Mononuclear cell (primary cell): ENCODE results near the gene MXRA8. TPM values are rescaled to one million over a fixed set of nuclear protein-coding genes. Genes with fewer than 3 reads are reported as not detected.

ENCODE experiments used
- H3K27me3 ChIP-seq: 2 replicates; pipeline ENCODE4 v1.6.0; 2011; ENCODE audit warnings: low read length, control low read depth; ENCODE audit not compliant: insufficient read depth
- H3K4me1 ChIP-seq: 2 replicates; pipeline ENCODE4 v1.5.1; 2011; ENCODE audit warnings: mild to moderate bottlenecking, low read length, control low read depth; ENCODE audit not compliant: insufficient read depth
- H3K4me3 ChIP-seq: 2 replicates; pipeline ENCODE4 v1.5.1; 2011; ENCODE audit warnings: mild to moderate bottlenecking, low read length, moderate library complexity
- H3K9me3 ChIP-seq: 2 replicates; pipeline ENCODE4 v1.5.1; 2011; ENCODE audit warnings: low read depth, mild to moderate bottlenecking, control low read depth, low read length
- total RNA-seq: library from RNA; depleted of rRNA; stranded (reverse); fragments of >200 nt; gene quantifications from one replicate; pipeline ENCODE4 v1.2.3, GENCODE V29; 2012

Gene MXRA8
- total RNA-seq, 1 donor: 1.6 TPM

GRCh38 chr1:1351511-1352427 lies 6.6 kb downstream of the MXRA8 start:
- H3K27me3 ChIP-seq: peaks cover 20% of the 10 kb centered on the region
- H3K4me3 ChIP-seq: no peak overlapping the region
- H3K4me1 ChIP-seq: peaks cover 30% of the 10 kb centered on the region
- H3K9me3 ChIP-seq: no peaks in the 10 kb centered on the region

GRCh38 chr1:1349256-1350012 lies 8.9 kb downstream of the MXRA8 start, which contains the start of gene DVL1:
Gene DVL1, minus strand, starts transcription at chr1:1349418. Its CDS starts 353 bp downstream, at chr1:1349065.
- peak within 1 kb of the TSS; percentile 64 for H3K4me3 ChIP-seq
- H3K4me1 ChIP-seq: peaks cover 27% of the 10 kb centered on the region

GRCh38 chr1:1348420-1349255 lies 9.7 kb downstream of the MXRA8 start:
- Histone ChIP-seq H3K4me1 (peaks cover 20% of the 10 kb centered on the region), H3K27me3 (peaks cover 12% of the 10 kb centered on the region), H3K4me3 (peak overlapping the region; percentile 48), H3K9me3 (no peaks in the 10 kb centered on the region)

More at GRCh38 chr1:1349256-1350012, 8.9 kb downstream of the MXRA8 start, which contains the start of gene DVL1:
- Histone ChIP-seq H3K9me3 (no peaks in the 10 kb centered on the region), H3K27me3 (peaks cover 17% of the 10 kb centered on the region)

- peaks cover 5% of the 10 kb centered on the region for H3K27me3 ChIP-seq
- H3K9me3 ChIP-seq: no peaks in the 10 kb centered on the region
- peaks cover 16% of the 10 kb centered on the region for H3K4me1 ChIP-seq
- no peak overlapping the region for H3K4me3 ChIP-seq
These were observed 10.5 kb downstream of the MXRA8 start for GRCh38 chr1:1347663-1348419.

GRCh38 chr1:1347026-1347595 lies 11.2 kb downstream of the MXRA8 start:
- H3K9me3 ChIP-seq: no peaks in the 10 kb centered on the region
- peaks cover 16% of the 10 kb centered on the region for H3K4me1 ChIP-seq
- no peaks in the 10 kb centered on the region for H3K27me3 ChIP-seq
- no peak overlapping the region for H3K4me3 ChIP-seq

GRCh38 chr1:1346501-1346890 lies 11.9 kb downstream of the MXRA8 start:
- no peak overlapping the region for H3K4me3 ChIP-seq

GRCh38 chr1:1345860-1346500 lies 12.4 kb downstream of the MXRA8 start:
- peaks cover 16% of the 10 kb centered on the region for H3K4me1 ChIP-seq
- no peak overlapping the region for H3K4me3 ChIP-seq
- no peaks in the 10 kb centered on the region for H3K9me3 ChIP-seq
- H3K27me3 ChIP-seq: no peaks in the 10 kb centered on the region

More at GRCh38 chr1:1346501-1346890, 11.9 kb downstream of the MXRA8 start:
- Histone ChIP-seq H3K9me3 (no peaks in the 10 kb centered on the region), H3K4me1 (peaks cover 16% of the 10 kb centered on the region), H3K27me3 (no peaks in the 10 kb centered on the region)

- H3K4me3 ChIP-seq: no peak overlapping the region
- H3K9me3 ChIP-seq: no peaks in the 10 kb centered on the region
- H3K27me3 ChIP-seq: no peaks in the 10 kb centered on the region
- peaks cover 16% of the 10 kb centered on the region for H3K4me1 ChIP-seq
These were observed 13.0 kb downstream of the MXRA8 start for GRCh38 chr1:1345384-1345783.

GRCh38 chr1:1344655-1345361 lies 13.5 kb downstream of the MXRA8 start:
- H3K9me3 ChIP-seq: no peaks in the 10 kb centered on the region
- H3K27me3 ChIP-seq: no peaks in the 10 kb centered on the region
- peaks cover 16% of the 10 kb centered on the region for H3K4me1 ChIP-seq
- no peak overlapping the region for H3K4me3 ChIP-seq

GRCh38 chr1:1343811-1344421 lies 14.4 kb downstream of the MXRA8 start:
- H3K4me1 ChIP-seq: peaks cover 16% of the 10 kb centered on the region
- H3K9me3 ChIP-seq: no peaks in the 10 kb centered on the region
- H3K4me3 ChIP-seq: no peak overlapping the region
- H3K27me3 ChIP-seq: no peaks in the 10 kb centered on the region

GRCh38 chr1:1342584-1343115 lies 15.7 kb downstream of the MXRA8 start:
- no peak overlapping the region for H3K4me3 ChIP-seq
- H3K27me3 ChIP-seq: no peaks in the 10 kb centered on the region

GRCh38 chr1:1342061-1342562 lies 16.2 kb downstream of the MXRA8 start:
- no peak overlapping the region for H3K4me3 ChIP-seq
- H3K9me3 ChIP-seq: no peaks in the 10 kb centered on the region
- H3K27me3 ChIP-seq: no peaks in the 10 kb centered on the region
- no peaks in the 10 kb centered on the region for H3K4me1 ChIP-seq

More at GRCh38 chr1:1342584-1343115, 15.7 kb downstream of the MXRA8 start:
- peaks cover 5% of the 10 kb centered on the region for H3K4me1 ChIP-seq
- no peaks in the 10 kb centered on the region for H3K9me3 ChIP-seq
